NCI-H460 (cell line): ENCODE results near the gene VPREB3. TPM values are rescaled to one million over a fixed set of nuclear protein-coding genes. Genes with fewer than 3 reads are reported as not detected.
"Not testable (repeated sequence)": the region's sequence is repeated elsewhere in the genome, so short reads cannot be mapped to it uniquely, and the experiment has no call there.

Source experiments
- DNase-seq: peaks from one replicate; pipeline ENCODE4 v3.0.0-alpha.2; 2016; ENCODE audit warnings: low read depth; ENCODE audit errors: extremely low read depth
- total RNA-seq: library from RNA; depleted of rRNA; stranded (reverse); fragments of >200 nt; shearing (Covaris generic); gene quantifications from 2 replicates; pipeline ENCODE4 v1.2.3, GENCODE V29; 2014

Gene VPREB3
- total RNA-seq, 1 experiment from 2014 or later = not detected

DNA sequence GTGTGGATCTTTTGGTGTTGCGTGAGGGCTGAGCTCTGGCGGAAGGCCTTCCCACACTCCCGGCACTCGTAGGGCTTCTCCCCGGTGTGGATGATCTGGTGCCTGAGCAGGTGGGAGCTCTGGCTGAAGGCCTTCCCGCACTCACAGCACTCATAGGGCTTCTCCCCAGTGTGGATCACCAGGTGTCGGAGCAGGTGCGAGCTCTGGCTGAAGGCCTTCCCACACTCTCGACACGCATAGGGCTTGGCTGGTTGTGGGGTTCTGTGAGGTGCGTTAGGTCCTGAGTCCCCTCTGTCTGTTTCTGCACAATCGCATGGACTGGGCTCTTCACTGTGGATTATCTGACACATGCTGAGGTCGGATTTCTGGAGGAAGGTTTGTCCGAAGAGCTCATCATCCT is 9.7 kb downstream of the VPREB3 start:
- DNase-seq = no peak

DNA sequence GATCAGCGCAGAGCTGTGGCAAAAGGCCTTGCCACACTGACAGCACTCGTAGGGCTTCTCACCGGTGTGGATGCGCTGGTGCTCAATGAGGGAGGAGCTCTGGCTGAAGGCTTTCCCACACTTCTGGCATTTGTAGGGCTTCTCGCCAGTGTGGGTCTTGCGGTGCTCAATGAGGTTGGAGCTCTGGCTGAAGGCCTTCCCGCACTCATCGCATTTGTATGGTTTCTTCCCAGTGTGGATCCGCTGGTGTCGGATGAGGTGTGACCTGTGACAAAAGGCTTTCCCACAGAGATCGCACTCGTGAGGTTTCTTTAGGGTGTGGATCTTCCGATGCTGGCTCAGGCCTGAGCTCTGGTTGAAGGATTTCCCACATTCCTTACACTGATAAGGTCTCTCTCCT is 10.2 kb downstream of the VPREB3 start:
- no peak for DNase-seq

DNA sequence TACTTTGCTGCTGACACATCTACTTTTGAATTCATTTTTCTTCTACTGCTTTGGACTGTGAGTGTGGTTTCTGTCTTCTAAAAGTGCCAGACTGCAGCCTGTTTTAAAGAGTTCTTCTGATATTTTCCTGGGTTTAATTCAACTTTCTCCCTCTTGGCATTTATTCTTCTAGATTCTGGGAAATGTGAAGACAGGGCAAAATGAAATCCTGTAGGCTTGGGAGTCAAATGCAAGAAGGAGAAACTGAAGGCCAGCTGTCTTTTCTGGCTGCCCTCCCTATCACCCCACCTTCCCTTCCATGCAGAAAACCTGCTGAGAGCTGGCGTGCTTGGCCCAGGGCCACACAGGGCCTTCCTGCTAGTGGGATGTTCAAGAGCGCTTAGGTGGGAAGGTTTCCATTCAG is 10.9 kb downstream of the VPREB3 start:
- no peak for DNase-seq

DNA sequence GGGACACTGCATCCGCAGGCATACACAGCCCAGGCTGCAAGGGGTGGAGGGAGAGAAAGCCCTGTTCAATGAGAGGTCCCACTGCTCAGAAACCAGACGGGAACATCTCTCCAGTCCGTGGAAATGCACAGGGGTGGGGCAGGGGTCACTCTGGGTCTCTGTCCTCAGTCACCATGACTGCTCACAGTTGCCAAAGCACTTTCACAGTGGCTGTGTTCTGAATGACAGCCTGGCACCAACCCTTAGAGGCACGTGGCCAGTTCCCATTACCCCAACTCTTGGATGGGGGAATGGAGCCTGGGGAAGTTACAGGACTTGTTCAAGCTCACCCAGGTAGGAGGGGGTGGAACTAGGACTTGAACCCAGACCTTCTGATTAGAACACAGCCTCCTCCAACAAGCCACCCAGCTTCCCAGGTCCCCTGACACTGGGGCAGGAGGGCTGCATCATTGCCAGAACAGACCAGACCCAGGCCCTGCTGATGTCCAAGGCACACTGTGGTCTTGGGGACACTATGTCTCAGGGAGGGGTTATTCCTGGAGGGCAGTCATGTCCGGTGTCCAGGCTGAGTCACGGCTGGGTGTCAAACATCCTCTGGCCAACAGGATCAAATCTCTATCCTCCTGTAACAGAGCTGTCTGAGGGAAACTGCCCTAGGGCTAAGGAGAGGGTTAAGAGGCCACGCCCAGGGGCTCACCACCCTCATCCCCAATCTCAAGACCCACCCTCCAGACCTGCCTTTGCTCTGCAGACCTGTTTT is 11.5 kb downstream of the VPREB3 start:
- no peak for DNase-seq

DNA sequence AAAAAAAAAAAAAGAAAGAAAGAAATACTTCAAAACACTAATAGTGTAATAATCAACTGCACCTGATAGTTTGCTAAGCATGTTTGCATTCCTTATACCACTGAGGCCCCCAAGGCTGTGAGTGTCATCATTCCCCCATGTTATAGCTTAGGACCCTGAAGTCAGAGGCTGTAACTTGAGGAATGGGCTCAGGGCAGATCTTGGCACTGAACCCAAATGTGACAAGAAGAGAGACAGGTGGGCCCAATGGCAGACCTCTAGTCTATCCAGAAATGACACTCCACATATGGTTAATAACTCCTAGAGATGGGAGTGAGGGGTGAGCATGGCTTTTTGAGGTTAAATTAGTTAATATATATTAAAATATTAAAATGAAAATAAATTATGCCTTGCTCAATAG is 16.5 kb downstream of the VPREB3 start:
- no peak for DNase-seq

DNA sequence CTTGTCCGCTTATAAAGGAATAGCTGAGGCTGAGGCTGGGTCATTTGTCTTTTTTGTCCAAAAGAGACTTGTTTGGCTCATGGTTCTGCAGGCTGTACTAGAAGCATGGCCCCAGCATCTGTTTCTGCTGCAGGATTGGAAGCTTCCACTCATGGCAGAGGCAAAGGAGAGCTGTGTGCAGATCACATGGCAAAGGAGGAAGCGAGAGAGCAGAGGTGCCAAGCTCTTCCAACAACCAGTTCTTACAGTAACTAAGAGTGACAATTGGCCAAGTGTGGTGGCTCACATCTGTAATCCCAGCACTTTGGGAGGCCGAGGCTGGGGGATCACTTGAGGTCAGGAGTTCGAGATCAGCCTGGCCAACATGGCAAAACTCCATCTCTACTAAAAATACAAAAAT is 26.1 kb downstream of the VPREB3 start:
- not testable (repeated sequence) for DNase-seq

DNA sequence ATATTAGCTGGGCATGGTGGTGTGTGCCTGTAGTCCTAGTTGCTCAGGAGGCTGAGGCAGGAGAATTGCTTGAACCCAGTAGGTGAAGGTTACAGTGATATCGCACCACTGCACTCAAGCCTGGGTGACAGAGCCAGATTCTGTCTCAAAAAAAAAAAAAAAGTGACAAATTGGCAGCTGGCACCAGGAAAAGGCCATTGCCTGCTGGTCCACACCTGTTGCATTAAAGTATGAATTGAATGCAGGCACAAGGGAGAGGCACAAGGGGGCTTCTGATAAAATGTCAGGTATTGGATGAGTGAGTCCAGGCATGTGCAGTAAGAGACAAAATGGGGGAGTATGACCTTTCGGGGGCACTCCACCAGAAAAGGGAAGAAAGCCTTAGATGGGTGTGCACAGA is 31.5 kb downstream of the VPREB3 start:
- no peak for DNase-seq

DNA sequence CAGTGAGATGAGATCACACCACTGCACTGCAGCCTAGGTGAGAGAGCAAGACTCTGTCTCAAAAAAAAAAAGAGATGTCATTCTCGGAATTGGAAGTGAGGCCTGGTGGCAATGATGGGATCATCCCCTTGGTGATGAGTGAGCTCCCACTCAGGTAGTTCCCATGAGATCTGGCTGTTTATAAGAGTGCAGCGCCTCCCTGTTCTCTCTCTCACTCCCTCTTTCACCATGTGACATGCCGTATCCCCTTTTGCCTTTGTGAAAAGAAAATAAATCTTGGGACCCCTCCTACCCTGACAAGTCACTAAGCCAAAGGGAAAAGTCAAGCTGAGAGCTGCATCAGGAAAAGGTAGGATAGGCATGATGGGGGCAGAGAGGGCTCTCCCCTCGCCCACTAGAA is 32.1 kb downstream of the VPREB3 start:
- no peak for DNase-seq

DNA sequence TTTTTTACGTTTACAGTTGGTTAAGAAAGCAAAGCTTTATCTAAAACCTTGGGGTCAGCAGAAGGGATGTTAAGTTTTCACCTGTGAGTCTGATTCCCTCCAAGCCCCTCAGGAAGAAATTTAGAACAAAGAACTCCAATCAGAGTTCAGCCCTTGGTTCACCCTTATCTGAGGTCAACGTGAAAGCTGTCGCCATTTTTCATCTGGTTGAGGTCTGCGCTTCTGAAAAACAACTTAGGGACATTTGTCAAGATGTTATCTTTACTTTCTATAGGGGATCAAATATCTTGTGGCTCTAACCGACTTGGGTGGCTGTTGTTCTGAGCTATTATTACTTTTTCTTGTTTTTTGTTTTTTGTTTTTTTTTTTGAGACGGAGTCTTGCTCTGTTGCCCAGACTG is 33.4 kb downstream of the VPREB3 start:
- DNase-seq = no peak

DNA sequence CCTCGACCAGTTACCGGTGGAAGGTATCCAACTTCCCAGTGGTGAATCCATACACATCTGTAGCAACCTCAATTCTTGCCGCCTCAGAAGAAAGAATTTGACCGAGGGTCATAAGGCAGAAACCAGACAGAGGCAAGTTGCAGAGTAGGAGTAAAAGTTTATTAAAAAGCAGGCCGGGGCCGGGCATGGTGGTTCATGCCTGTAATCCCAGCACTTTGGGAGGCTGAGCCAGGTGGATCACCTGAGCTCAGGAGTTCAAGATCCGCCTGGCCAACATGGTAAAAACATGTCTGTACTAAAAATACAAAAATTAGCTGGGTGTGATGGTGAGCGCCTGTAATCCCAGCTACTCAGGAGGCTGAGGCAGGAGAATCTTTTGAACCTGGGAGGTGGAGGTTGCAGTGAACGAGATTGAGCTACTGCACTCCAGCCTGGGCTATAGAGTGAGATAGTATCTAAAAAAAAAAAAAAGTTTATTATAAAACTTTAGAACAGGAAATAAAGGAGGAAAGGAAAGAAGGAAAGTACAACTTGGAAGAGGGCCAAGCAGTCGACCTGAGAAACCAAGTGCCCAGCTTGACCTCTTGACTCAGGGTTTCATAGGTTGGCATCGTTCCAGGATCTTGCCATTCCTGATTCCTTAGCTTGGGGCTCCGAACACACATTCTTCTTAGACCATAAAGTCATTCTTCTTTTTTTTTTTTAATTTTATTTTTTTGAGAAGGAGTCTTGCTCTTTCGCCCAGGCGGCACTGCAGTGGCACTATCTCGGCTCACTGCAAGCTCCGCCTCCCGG is 35.7 kb downstream of the VPREB3 start:
- no peak for DNase-seq

DNA sequence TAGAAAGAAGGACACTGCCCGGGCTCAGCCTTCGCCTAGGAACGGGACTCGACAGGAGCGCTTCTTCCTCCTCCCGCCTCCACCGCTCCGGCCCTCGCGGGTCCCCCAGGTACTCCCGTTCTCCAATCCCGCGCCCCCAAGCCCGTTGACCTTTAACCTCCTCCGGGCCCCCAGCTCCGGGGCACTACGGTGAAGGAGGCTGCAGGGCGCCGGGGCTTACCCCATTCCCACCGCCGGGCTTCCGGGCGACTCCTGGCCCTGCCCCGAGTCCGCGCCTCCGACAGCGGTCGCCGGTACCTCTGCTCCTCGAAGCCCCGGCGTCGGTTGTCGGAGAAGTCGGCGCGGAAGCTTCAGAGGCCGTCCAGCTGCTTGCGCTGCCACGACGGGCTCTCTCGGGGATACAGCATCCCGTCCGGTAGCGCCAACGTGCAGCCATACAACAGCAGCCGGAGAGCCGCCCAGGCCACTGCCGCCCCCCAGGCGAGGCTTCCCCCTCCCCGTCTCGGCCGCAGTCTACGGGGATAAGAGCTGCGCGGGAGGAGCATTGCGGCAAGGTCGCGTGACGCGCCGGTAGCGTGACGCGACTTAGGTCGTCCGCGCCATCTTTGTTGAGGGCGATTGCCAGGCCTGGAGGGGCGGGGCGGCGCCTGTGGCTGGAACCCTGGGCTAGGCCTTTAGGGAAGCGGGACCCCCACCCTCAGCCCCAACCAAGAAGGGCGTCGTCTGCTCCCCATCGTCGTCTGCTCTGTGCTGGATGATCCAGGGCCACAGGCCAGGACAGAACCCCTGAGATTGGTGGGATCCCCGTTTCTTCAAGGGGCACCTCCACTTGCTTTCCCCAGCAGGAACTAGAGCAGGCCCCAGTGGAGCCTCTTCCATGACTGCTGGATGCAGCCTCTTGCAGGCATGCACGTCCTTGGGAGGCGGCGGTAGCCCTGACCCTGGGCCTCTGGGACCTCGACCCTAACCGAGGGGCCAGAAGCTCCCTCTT is 37.1 kb downstream of the VPREB3 start:
- DNase-seq = peak; percentile 56

DNA sequence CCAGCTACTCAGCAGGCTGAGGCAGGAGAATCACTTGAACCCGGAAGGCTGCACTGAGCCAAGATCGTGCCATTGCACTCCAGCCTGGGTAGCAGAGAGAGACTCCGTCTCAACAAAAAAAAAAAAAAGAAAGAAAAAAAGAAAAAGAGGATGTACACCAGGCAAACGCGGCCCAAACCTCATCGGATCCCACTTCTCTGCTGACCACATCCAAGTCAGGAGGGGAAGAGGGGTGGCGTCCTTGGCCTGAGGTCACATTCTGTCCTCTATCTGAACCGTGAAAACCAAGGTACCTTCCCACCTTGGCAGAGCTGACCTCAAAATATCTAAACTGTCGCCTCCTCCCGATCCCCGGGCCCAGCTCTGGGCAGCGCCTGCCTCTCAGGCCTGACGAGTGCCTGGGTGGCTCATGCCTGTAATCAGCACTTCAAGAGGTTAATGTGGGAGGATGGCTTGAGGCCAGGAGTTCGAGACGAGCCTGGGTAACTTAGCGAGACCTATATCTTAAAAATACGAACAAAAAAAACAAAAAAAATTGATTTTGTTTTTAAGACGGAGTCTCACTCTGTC is 38.3 kb downstream of the VPREB3 start:
- DNase-seq = no peak

DNA sequence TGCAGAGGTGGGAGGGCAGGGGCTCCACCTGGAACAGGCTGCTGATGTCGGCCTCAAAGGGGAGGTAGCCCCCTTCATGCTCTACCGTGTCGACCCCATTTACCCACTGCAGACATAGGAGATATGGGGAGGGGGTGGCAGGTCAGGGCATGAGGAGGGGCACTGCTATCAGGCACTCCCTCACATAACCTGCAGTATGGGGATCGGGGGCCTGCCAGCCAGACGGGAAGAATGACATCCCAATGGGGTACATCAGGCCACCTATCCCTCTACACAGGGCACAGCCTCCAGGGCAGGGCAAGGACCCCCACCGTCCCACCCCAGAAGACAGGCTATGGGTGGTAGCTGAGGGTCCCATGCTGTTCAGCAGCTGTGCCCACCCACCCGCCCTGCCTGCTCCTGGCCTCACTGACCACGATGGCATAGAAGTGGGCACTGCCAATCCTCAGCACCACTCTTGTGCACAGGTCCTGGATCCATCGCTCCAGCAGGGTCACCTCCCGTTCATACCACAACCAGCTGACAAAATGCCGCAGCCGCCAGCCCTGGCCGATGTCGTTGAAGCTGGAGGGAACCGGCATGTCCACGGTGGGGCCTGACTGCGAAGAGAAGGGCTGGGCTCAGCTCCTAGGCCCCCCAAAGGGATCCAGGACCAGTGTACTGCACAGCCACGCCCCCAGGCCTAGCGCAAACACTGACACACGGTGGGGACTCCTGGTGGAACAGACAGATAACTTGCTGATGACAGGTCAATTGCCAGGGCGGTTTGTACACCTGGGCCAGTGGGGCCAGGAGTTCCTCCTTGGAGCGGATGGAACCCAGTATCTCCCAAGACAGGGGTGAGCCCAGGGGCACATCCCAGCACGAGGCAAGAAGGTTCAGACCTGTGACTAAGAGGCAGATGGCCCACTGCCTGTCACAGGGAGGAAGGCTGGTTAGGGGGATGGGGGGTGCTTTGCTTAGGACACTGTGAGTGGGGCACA is 39.3 kb downstream of the VPREB3 start:
- DNase-seq = no peak

DNA sequence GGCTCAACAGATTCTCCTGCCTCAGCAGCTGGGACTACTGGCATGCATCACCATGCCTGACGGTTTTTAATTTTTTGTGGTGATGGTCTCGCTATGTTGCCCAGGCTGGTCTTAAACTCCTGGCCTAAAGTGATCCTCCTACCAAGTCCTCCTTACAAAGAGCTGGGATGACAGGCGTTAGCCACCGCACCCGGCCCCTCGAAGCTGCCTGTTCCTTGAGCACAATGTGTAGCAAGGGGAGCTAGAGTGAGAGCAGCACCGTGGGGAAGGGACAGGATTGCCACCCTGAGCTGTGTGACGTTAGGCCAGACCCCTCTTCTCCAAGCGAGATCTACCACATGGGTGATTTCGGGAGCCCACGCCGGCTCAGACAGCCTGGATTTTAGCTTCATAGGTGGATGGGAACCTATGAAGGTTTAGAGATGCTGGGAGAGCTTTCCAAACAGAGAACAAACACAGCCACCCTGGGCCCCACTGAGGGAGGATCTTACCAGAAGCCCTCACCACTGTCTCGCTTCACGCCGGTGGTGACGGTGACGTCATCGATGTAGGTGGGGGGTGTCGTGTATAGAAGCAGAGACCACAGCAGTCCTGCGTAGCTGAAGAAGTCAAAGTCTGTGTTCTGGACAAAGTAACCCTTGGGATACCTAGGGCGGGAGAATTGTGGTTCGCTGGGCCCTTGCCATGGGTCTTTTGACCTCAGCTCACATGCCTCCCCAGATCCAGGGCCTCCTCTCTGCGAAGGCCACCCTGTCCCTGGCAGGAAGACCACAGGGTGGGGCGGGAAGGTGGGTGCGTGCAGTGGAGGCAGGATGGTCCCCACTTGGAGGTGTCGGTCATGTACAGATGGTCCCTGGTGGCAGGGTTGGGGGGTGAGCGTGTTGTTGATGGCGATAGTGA is 40.3 kb downstream of the VPREB3 start:
- no peak for DNase-seq

DNA sequence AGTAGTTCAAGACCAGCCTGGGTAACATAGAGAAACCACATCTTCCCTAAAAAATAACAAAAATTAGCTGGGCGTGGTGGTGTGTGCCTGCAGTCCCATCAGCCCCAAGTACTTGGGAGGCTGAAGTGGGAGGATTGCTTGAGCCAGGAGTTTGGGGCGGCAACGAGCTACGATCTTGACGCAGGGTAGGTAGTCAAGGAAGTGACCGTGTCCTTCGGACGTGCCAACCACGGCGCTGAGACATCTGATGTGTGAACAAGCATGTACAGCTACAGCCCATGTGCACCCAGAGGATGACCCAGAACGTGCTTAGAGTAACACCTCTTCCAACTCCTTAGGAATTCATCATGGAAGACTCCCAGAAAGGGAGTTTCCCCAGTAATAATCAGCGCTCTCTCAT is 42.0 kb downstream of the VPREB3 start:
- DNase-seq = no peak

DNA sequence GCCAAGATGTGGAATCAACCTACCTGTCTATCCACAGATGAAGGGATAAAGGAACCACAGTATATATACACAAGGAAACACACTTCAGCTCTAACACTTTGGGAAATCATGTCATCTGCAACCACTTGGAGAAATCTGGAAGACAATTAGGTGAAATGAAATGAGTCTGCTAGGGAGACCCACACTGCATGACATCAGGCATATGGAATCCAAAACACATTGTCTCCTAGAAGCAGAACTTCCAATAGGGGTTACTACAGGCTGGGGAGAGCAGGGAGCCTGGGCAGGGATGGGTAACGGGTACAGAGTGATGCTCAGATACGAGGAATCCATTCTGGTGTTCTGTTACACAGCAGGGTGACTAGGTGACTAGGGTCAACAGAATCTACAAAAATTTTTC is 45.1 kb downstream of the VPREB3 start:
- DNase-seq = no peak

DNA sequence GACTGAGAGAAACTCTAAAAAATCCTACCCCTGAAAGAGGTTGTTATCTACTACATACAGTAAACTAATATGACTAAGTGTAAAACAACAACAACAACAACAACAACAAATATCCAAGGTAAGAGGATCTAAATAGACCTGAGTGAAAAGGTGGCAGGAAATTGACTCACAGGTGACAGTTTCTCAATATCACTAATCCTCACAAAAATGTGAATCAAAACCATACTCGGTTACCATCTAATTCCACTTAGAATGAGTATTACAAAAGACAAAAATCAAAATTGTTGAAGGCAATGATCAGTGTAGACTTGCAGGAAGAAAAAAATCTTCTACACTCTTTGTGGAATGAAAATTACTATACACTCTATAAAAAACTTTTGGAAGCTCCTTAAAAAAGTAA is 46.0 kb downstream of the VPREB3 start:
- no peak for DNase-seq

DNA sequence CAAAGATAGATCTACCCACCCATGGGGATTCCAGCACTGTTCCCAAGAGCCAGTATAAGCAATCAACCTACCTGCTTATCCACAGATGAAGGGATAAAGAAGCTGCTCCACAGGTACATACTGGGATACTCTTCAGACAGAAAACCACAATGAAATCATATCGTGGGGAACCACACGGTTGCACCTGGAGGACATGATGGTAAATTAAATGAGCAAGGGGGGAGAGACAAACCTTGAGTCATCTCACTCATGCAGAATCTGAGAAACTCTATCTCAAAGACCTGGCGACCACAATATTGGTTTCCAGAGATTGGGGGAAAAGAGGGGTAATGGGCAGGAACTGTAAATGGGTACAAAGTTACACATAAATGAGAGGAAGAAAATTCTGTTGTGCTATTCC is 48.9 kb downstream of the VPREB3 start:
- DNase-seq = no peak
